Heart left ventricle (tissue), 16 donors: ENCODE data around the gene MYL9. TPM values are rescaled to one million over a fixed set of nuclear protein-coding genes. Genes with fewer than 3 reads are reported as not detected.

Source experiments
- ATAC-seq, 4 donors: fragments of 200-7000 bp; cut with Tn5 transposase; one replicate each; pipeline ENCODE4 v1.9.1; 2020 to 2022; ENCODE audit warnings: moderate library complexity in 4 of 4, mild to moderate bottlenecking in 3 of 4, moderate number of reproducible peaks in 1 of 4
- DNase-seq, 5 donors: peaks; one replicate each; pipeline ENCODE4 v3.0.0-alpha.2; 2020
- H3K27ac ChIP-seq, 12 donors: fragments of 200-600 bp; sonication (generic) in 4 of 12; one replicate each; pipeline versions ENCODE4 v1.5.0 to v1.8.0; 2016 to 2022; ENCODE audit warnings: mild to moderate bottlenecking in 2 of 12
- H3K27me3 ChIP-seq, 9 donors: fragments of 200-600 bp; sonication (generic) in 2 of 9; one replicate each; pipeline versions ENCODE4 v1.5.1 to v1.8.0; 2016 to 2022; ENCODE audit warnings: mild to moderate bottlenecking in 3 of 9
- H3K36me3 ChIP-seq, 9 donors: fragments of 200-600 bp; sonication (generic) in 2 of 9; one replicate each; pipeline versions ENCODE4 v1.5.0 to v1.8.0; 2018 to 2022; ENCODE audit warnings: mild to moderate bottlenecking in 2 of 9
- H3K4me1 ChIP-seq, 12 donors: fragments of 200-600 bp; sonication (generic) in 4 of 12; one replicate each; pipeline versions ENCODE4 v1.5.0 to v1.8.0; 2016 to 2022; ENCODE audit warnings: mild to moderate bottlenecking in 3 of 12
- H3K4me3 ChIP-seq, 12 donors: fragments of 200-600 bp; sonication (generic) in 4 of 12; one replicate each; pipeline versions ENCODE4 v1.5.0 to v1.8.0; 2017 to 2022; ENCODE audit warnings: mild to moderate bottlenecking in 9 of 12, moderate library complexity in 4 of 12
- H3K9me3 ChIP-seq, 12 donors: fragments of 200-600 bp; sonication (generic) in 4 of 12; one replicate each; pipeline versions ENCODE4 v1.5.0 to v1.8.0; 2016 to 2022; ENCODE audit warnings: mild to moderate bottlenecking in 1 of 12
- POLR2A ChIP-seq, 2 donors: fragments of 450-650 bp; IDR thresholded peaks; one replicate each; pipeline ENCODE4 v1.6.1; 2017; ENCODE audit warnings: antibody characterized with exemption in 2 of 2, mild to moderate bottlenecking in 2 of 2, moderate library complexity in 2 of 2
- WGBS, 4 donors: extraction: QIAGEN DNeasy Blood & Tissue Kit in 2 of 4; methylation state at CpG; one replicate each; pipeline versions ENCODE4 v1.1.5 to v1.1.7; 2013 to 2018; 5-methylcytosine and 5-hydroxymethylcytosine counted together
- intact Hi-C, 10 donors: fragments of 100-400 bp; cut with DNase I; formaldehyde crosslinking; loops; one replicate each; pipeline versions ENCODE4 v1.11.1 to v1.14.2; 2022
- polyA plus RNA-seq, 2 donors: library from polyadenylated mRNA; stranded (reverse); fragments of 200-250 nt; gene quantifications; one replicate each; pipeline ENCODE4 v1.2.3, GENCODE V29; 2013
- total RNA-seq, 9 donors: library from RNA; depleted of rRNA in 2 of 9; stranded (reverse); fragments of >200 nt in 2 of 9; fragmentation: NEBNext Ultra II Directional in 3 of 9; extraction: Animal tissue kit (Norgen Biotek cat#: 25700) in 3 of 9; gene quantifications; one replicate each; pipeline versions ENCODE4 v1.1.0 to v1.2.4, GENCODE V29; 2016 to 2023
- TF ChIP-seq, protein P1 (sequence below), 12 donors: fragments of 200-600 bp; sonication (generic) in 4 of 12; IDR thresholded peaks; one replicate each; pipeline versions ENCODE4 v1.5.0 to v1.8.0; 2018 to 2022; ENCODE audit warnings: antibody characterized with exemption in 12 of 12, mild to moderate bottlenecking in 5 of 12
- donor health status: ischemic (EF 13 %, LVEDD 7.1; RV severe dilation, severe dysfunction).
- donor health status: healthy with polysubstance abuse.
- donor health status: DM: no; HTN: yes; CAD: no.
- donor health status: DM: no; HTN: no; CAD: no.
- donor health status: ischemic (EF 25% LVEDD 6.9; RV normal size, moderate dysfunction).
- donor health status: ischemic (EF 25% LVEDD 5.7; RV mildly dilated, moderate dysfunction).
- donor health status: healthy.
- donor health status: DM: yes; HTN: yes; CAD: no.
- donor health status: ischemic (EF 35%, LVEDD 5.7; RV mildly dilated, moderate dysfunction).
- donor health status: nonischemic (EF 11% LVEDD 7.7; RV severe dilation, severe dysfunction).
- donor health status: DM: yes; HTN: yes; CAD: no.
- donor health status: PGD.
- donor health status: ischemic (EF 29% LVEDD 5.4; RV normal size, mild dysfunction).
- donor health status: nonischemic (EF 23%, LVEDD 6.1; RV moderate dilation, normal function).

MYL9 gene
- total and polyA plus RNA-seq, 11 donors = 452 to 2,387 (median 1,748) TPM

GRCh38 chr20:36493801-36494114 is 47.6 kb upstream of the MYL9 start:
- peak in 3 of 4 donors; percentile 52 to 64 (median 53) for ATAC-seq
- H3K36me3 ChIP-seq = peaks cover 0 to 33% (median 26%) of the 10 kb centered on the region in 9 donors
- H3K4me1 ChIP-seq = peaks cover 8 to 98% (median 64%) of the 10 kb centered on the region in 12 donors
- intact Hi-C loops = no loop called here
- peak; percentile 62 to 82 (median 79) for DNase-seq
- no peak overlapping the region for H3K4me3 ChIP-seq
- WGBS, 4 donors = 23 to 45% (median 32%) methylated on average over 7 of the region's 7 CpGs
- H3K9me3 ChIP-seq = no peaks in the 10 kb centered on the region
- TF ChIP-seq, protein P1, sequence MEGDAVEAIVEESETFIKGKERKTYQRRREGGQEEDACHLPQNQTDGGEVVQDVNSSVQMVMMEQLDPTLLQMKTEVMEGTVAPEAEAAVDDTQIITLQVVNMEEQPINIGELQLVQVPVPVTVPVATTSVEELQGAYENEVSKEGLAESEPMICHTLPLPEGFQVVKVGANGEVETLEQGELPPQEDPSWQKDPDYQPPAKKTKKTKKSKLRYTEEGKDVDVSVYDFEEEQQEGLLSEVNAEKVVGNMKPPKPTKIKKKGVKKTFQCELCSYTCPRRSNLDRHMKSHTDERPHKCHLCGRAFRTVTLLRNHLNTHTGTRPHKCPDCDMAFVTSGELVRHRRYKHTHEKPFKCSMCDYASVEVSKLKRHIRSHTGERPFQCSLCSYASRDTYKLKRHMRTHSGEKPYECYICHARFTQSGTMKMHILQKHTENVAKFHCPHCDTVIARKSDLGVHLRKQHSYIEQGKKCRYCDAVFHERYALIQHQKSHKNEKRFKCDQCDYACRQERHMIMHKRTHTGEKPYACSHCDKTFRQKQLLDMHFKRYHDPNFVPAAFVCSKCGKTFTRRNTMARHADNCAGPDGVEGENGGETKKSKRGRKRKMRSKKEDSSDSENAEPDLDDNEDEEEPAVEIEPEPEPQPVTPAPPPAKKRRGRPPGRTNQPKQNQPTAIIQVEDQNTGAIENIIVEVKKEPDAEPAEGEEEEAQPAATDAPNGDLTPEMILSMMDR (IDR thresholded peaks at IDR 0.05) = no peak
- no peak for TF ChIP-seq POLR2A (IDR thresholded peaks at IDR 0.05)
- no peaks in the 10 kb centered on the region for H3K27me3 ChIP-seq
- H3K27ac ChIP-seq = peak overlapping the region in 8 of 12 donors; percentile 3 to 83 (median 53)

DNA sequence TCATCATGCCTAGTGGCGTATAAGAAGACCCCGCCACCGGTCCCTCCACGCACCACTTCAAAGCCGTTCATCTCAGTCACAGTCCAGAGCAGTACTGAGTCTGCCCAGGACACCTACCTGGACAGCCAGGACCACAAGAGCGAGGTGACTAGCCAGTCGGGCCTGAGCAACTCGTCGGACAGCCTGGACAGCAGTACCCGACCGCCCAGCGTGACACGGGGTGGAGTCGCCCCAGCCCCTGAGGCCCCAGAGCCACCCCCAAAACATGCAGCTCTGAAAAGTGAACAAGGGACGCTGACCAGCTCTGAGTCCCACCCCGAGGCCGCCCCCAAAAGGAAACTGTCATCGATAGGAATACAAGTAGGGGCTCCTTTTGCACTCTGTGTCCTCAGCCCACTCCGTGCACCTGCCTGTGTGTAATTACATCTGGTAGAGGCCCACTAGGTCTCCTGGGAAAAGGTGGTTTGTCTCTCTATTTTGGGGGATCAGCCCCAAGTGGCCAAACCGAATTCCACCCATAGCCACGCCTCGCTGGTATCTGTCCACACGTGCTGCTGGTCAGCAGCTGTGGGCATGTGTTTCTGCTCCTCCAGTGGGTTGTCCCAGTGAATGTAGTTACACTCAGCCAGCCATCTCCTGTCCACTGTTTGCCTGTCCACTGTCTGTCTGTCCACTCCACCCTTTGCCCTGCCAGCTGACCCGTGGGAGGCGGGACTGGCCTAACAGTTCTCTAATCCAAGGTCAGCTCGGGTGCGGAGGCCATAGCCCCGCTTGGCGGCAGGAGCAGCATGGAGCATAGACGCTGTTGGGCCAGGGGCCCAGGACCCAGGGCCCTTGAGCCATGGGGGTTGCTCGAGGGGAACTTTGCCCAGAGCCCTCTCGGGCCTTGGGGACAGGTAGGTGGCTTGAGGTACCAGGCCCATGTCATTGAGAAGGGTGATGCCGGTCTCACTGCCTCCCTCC is 44.3 kb upstream of the MYL9 start:
- ATAC-seq (no peak), DNase-seq (no peak)
- H3K9me3 ChIP-seq = no peaks in the 10 kb centered on the region
- peak overlapping the region in 5 of 12 donors; percentile 61 to 91 (median 71) for H3K27ac ChIP-seq
- H3K4me1 ChIP-seq = peaks cover 5 to 78% (median 45%) of the 10 kb centered on the region in 12 donors
- intact Hi-C loops = loop anchor here in 3 of 10 donors (5.0 kb wide), 2 partner anchors 35 to 45 kb away; partner anchors contain the start of gene MYL9 (in 2 of the 3)
- no peaks in the 10 kb centered on the region for H3K27me3 ChIP-seq
- TF ChIP-seq, protein P1 (IDR thresholded peaks at IDR 0.05) = no peak
- no peak for TF ChIP-seq POLR2A (IDR thresholded peaks at IDR 0.05)
- H3K4me3 ChIP-seq = no peak overlapping the region
- peaks cover 0 to 65% (median 58%) of the 10 kb centered on the region in 9 donors for H3K36me3 ChIP-seq
- WGBS, 4 donors = 91 to 92% (median 91%) methylated on average over 22 to 33 of the region's 33 CpGs

GRCh38 chr20:36497856-36498255 is 43.5 kb upstream of the MYL9 start:
- Histone ChIP-seq H3K4me3 (no peak overlapping the region), H3K27ac (peak overlapping the region in 11 of 12 donors; percentile 35 to 91 (median 71)), H3K9me3 (no peaks in the 10 kb centered on the region), H3K4me1 (peaks cover 5 to 69% (median 37%) of the 10 kb centered on the region in 12 donors), H3K27me3 (no peaks in the 10 kb centered on the region), H3K36me3 (peaks cover 0 to 74% (median 66%) of the 10 kb centered on the region in 9 donors)
- ATAC-seq = peak; percentile 65 to 78 (median 76)
- peak in 4 of 5 donors; percentile 44 to 79 (median 60) for DNase-seq
- TF ChIP-seq, protein P1 (IDR thresholded peaks at IDR 0.05) = no peak
- TF ChIP-seq POLR2A (IDR thresholded peaks at IDR 0.05) = no peak
- intact Hi-C loops = loop anchor here in 3 of 10 donors (5.0 kb wide), 2 partner anchors 36 to 44 kb away; partner anchors contain the start of gene MYL9 (in 2 of the 3)
- WGBS, 4 donors = 37 to 65% (median 44%) methylated on average over 3 to 4 of the region's 4 CpGs
